Motor neuron (in vitro differentiated cells): ENCODE results near the gene MYF6. TPM values are rescaled to one million over a fixed set of nuclear protein-coding genes. Genes with fewer than 3 reads are reported as not detected.

Experiments used
- ATAC-seq, 8 experiments: fragments of 200-7000 bp; cut with Tn5 transposase; replicated peaks in 6 of 8; 2 replicates each; pipeline ENCODE4 v1.8.0; 2021; ENCODE audit warnings: mild to moderate bottlenecking in 8 of 8, moderate library complexity in 8 of 8
- H3K27ac ChIP-seq, 2 donors: fragments of 250-450 bp; sonication (Bioruptor Pico); 2 replicates each; pipeline ENCODE4 v1.9.0; 2021; ENCODE audit warnings: antibody characterized with exemption in 2 of 2, mild to moderate bottlenecking in 2 of 2, moderate library complexity in 1 of 2
- H3K4me1 ChIP-seq, 2 donors: fragments of 250-450 bp; sonication (Bioruptor Pico); replicated peaks in 1 of 2; 2 replicates each; pipeline ENCODE4 v1.6.1; 2021; ENCODE audit warnings: antibody characterized with exemption in 2 of 2, mild to moderate bottlenecking in 2 of 2, moderate library complexity in 1 of 2
- H3K4me3 ChIP-seq, 5 donors: fragments of 250-450 bp; sonication (Bioruptor Pico); 2 replicates each; pipeline ENCODE4 v1.9.0; 2021; ENCODE audit warnings: antibody characterized with exemption in 5 of 5, mild to moderate bottlenecking in 5 of 5, moderate library complexity in 4 of 5
- WGBS, 10 experiments: fragments of 450-650 bp; shearing (Covaris generic); methylation state at CpG; one replicate each; pipeline ENCODE4 v1.0.0; 2022; 5-methylcytosine and 5-hydroxymethylcytosine counted together
- in situ Hi-C, 9 experiments: fragments of 400-800 bp; cut with MboI; loops; one replicate each; pipeline ENCODE4 v1.15.0; 2021; ENCODE audit warnings: low sequenced_read_pairs in 9 of 9, low pct_unique_long_range_greater_than_20kb in 2 of 9; ENCODE audit not compliant: unreplicated experiment in 9 of 9
- total RNA-seq, 8 experiments: library from RNA; unstranded; fragments of 300-600 nt; gene quantifications; 2 replicates each; pipeline versions ENCODE4 v1.2.3 to v1.2.4, GENCODE V29; 2022

Gene MYF6
- total RNA-seq, 8 experiments from 2014 or later: 0.24 TPM; not detected in 7

GRCh38 chr12:80692114-80692513, 15.3 kb upstream of the MYF6 start:
- Histone ChIP-seq H3K27ac (no peak overlapping the region), H3K4me1 (no peaks in the 10 kb centered on the region), H3K4me3 (no peak overlapping the region)
- in situ Hi-C loops: no loop called here
- WGBS, 10 experiments: 80 to 100% (median 90%) methylated on average over 1 of the region's 1 CpG; no CpG with 5 or more reads in 6 of the 10 experiments
- ATAC-seq: no peak

- WGBS, 10 experiments: 40 to 94% (median 65%) methylated on average over 1 to 2 of the region's 2 CpGs
Measured at GRCh38 chr12:80697270-80697887, 10.1 kb upstream of the MYF6 start.

GRCh38 chr12:80698256-80698655, 9.2 kb upstream of the MYF6 start:
- Histone ChIP-seq H3K4me3 (no peak overlapping the region), H3K4me1 (no peaks in the 10 kb centered on the region), H3K27ac (no peak overlapping the region)
- WGBS, 10 experiments: 15 to 100% (median 80%) methylated on average over 3 to 7 of the region's 7 CpGs
- in situ Hi-C loops: no loop called here
- no peak for ATAC-seq

More at GRCh38 chr12:80697270-80697887, 10.1 kb upstream of the MYF6 start:
- no peak for ATAC-seq
- no peaks in the 10 kb centered on the region for H3K4me1 ChIP-seq
- no peak overlapping the region for H3K4me3 ChIP-seq
- no peak overlapping the region for H3K27ac ChIP-seq
- in situ Hi-C loops: no loop called here

GRCh38 chr12:80698847-80699542, 8.4 kb upstream of the MYF6 start:
- no peaks in the 10 kb centered on the region for H3K4me1 ChIP-seq
- WGBS, 10 experiments: 56 to 96% (median 78%) methylated on average over 1 to 7 of the region's 7 CpGs
- no peak for ATAC-seq
- in situ Hi-C loops: no loop called here
- H3K27ac ChIP-seq: no peak overlapping the region
- no peak overlapping the region for H3K4me3 ChIP-seq

- no peak overlapping the region for H3K4me3 ChIP-seq
- no peak for ATAC-seq
- H3K27ac ChIP-seq: no peak overlapping the region
- H3K4me1 ChIP-seq: no peaks in the 10 kb centered on the region
- in situ Hi-C loops: no loop called here
- WGBS, 10 experiments: 87 to 100% (median 100%) methylated on average over 1 to 2 of the region's 2 CpGs; no CpG with 5 or more reads in 1 of the 10 experiments
Measured at GRCh38 chr12:80700327-80700726, 7.1 kb upstream of the MYF6 start.

GRCh38 chr12:80701388-80701787, 6.0 kb upstream of the MYF6 start:
- Histone ChIP-seq H3K27ac (no peak overlapping the region), H3K4me1 (no peaks in the 10 kb centered on the region), H3K4me3 (no peak overlapping the region)
- WGBS, 10 experiments: 17 to 100% (median 70%) methylated on average over 1 to 2 of the region's 2 CpGs; no CpG with 5 or more reads in 1 of the 10 experiments
- ATAC-seq: no peak
- in situ Hi-C loops: no loop called here

GRCh38 chr12:80702889-80703805, 4.3 kb upstream of the MYF6 start:
- WGBS, 10 experiments: 50 to 91% (median 78%) methylated on average over 6 to 12 of the region's 12 CpGs
- Histone ChIP-seq H3K27ac (no peak overlapping the region), H3K4me3 (no peak overlapping the region), H3K4me1 (no peaks in the 10 kb centered on the region)
- in situ Hi-C loops: no loop called here
- ATAC-seq: peak in 2 of 8 experiments; percentile 50 to 92

- in situ Hi-C loops: no loop called here
- H3K4me1 ChIP-seq: no peaks in the 10 kb centered on the region
- 24 to 100% (median 90%) methylated on average over 1 to 2 of the region's 2 CpGs for WGBS, 10 experiments
- H3K4me3 ChIP-seq: no peak overlapping the region
- no peak for ATAC-seq
- no peak overlapping the region for H3K27ac ChIP-seq
Measured at GRCh38 chr12:80704420-80704819, 3.0 kb upstream of the MYF6 start.

GRCh38 chr12:80707830-80708258, 410 bp downstream of the MYF6 start:
- no peak overlapping the region for H3K27ac ChIP-seq
- WGBS, 10 experiments: 65 to 100% (median 85%) methylated on average over 1 to 18 of the region's 21 CpGs; no CpG with 5 or more reads in 3 of the 10 experiments
- no peak for ATAC-seq
- in situ Hi-C loops: no loop called here
- no peaks in the 10 kb centered on the region for H3K4me1 ChIP-seq
- no peak overlapping the region for H3K4me3 ChIP-seq

GRCh38 chr12:80708259-80708974, 983 bp downstream of the MYF6 start:
- WGBS, 10 experiments: 15 to 100% (median 43%) methylated on average over 1 to 11 of the region's 50 CpGs; no CpG with 5 or more reads in 2 of the 10 experiments
- in situ Hi-C loops: no loop called here
- Histone ChIP-seq H3K4me3 (peak overlapping the region in 2 of 5 donors; percentile 9 to 19), H3K4me1 (no peaks in the 10 kb centered on the region), H3K27ac (no peak overlapping the region)
- ATAC-seq: no peak

GRCh38 chr12:80708975-80709328, 1.5 kb downstream of the MYF6 start:
- in situ Hi-C loops: no loop called here

GRCh38 chr12:80709811-80710726, 2.6 kb downstream of the MYF6 start:
- Histone ChIP-seq H3K4me3 (no peak overlapping the region), H3K4me1 (no peaks in the 10 kb centered on the region), H3K27ac (no peak overlapping the region)
- in situ Hi-C loops: no loop called here
- no peak for ATAC-seq
- 20 to 91% (median 83%) methylated on average over 1 to 13 of the region's 20 CpGs; no CpG with 5 or more reads in 1 of the 10 experiments for whole genome bisulfite sequencing, 10 experiments

More at GRCh38 chr12:80708975-80709328, 1.5 kb downstream of the MYF6 start:
- WGBS, 10 experiments: 37 to 86% (median 59%) methylated on average over 1 to 10 of the region's 10 CpGs
- Histone ChIP-seq H3K4me1 (no peaks in the 10 kb centered on the region), H3K4me3 (no peak overlapping the region), H3K27ac (no peak overlapping the region)
- no peak for ATAC-seq
